ENCODE results near the gene KRTAP3-3.

The KRTAP3-3 gene

GRCh38 chr17:40944531-40944930 lies 49.4 kb downstream of the KRTAP3-3 start:
- no peak for DNase-seq (ENCODE audit: low read depth in 2 of 2)
- no peak for TF ChIP-seq CTCF (IDR thresholded peaks at IDR 0.05; ENCODE audit: low read depth, low read length)
- no peak overlapping the region for H3K4me3 ChIP-seq (replicated peaks in 1 of 2; ENCODE audit: low read depth in 2 of 2, low read length in 2 of 2)

Data from cardiac fibroblast (primary cell).